ENCODE data around the gene IL1RL2.

IL1RL2 gene

GRCh38 chr2:102240640-102241370 lies 54.0 kb downstream of the IL1RL2 start:
- FAIRE-seq = no peak

- no peak for FAIRE-seq
Measured at GRCh38 chr2:102241616-102242305, 54.9 kb downstream of the IL1RL2 start.

DNA sequence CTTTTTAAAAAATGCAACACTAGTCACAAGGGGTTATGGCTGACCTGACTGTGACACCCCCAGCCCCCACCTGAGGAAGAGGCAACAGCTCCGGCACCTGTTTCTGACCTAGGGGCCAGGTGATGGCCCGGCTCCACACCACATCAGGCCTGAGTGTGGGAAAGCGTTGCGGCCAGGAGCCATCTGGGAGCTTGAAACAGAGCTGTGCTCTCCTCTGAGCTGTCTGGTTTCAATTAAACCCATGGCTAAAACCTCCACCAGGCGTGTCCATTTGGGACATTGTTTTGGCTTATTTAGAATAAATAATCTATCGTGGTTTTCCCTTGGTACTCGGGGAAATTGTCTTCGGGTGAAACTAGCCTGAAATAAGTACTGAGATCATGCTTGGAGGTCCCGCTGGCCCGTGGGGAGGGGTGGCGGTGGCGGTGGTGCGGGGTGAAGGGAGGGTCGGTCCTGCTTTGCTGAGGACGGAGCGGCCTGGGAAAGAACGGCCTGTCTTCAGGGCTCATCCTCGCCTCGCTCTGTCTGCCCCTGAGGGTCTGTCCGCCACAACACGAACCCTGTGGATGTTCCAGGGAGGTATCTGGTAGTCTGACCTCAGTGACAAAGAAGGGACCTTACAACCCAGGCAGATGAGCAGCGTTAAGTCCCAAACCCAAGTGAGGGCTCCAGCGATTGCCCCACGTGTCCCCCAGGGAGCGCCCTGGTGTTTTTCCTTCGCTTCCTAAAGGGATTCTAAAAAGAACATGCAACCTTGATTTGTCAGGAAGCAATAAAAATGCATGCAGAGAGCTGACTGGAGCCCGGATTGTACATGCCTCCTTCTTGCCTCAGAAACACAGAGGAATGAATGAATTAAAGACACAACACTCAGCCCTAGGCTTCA lies 58.7 kb downstream of the IL1RL2 start:
- no peak for FAIRE-seq

- FAIRE-seq = no peak
Measured at GRCh38 chr2:102250278-102250821, 63.5 kb downstream of the IL1RL2 start.

DNA sequence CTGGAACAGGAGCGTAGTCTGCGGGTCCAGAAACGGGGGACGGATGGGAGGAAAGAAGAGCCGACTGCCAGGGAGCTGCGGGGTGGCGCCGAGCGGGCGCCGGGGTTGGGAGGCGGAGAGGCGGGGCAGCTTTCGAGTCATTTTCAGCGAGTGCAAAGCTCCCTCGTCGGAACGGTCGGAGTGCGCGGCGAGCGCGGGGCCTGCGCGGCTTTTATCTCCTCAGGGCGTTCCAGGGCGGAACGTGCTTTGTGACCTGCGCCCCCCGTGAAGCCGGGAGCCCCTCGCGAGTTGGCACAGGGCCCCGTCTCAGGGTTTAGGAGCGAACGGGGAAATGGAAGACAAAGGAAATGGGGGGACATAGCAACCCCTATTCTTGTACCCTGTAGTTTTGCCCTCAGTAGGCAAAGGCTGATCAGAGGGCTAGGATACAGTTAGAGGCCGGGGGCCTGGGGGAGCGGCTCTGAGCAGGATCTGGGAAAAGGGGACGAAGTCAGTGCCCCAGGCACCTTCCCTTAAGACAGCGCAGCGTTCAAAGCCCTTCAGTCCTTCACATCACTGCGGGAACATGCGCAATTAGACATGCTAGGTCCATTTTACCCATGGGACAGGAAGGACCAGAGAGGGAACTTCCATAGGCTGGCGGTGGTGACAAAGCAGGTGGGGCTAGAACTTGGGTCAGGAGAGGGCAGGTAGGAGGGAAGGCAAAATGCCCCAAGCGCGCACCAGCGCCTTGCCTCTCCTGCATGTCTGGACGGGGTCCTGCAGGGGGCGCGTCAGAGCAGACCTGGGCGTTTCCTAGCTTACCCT lies 64.4 kb downstream of the IL1RL2 start:
- FAIRE-seq = no peak

- FAIRE-seq = no peak
Measured at GRCh38 chr2:102251849-102252203, 65.0 kb downstream of the IL1RL2 start.

DNA sequence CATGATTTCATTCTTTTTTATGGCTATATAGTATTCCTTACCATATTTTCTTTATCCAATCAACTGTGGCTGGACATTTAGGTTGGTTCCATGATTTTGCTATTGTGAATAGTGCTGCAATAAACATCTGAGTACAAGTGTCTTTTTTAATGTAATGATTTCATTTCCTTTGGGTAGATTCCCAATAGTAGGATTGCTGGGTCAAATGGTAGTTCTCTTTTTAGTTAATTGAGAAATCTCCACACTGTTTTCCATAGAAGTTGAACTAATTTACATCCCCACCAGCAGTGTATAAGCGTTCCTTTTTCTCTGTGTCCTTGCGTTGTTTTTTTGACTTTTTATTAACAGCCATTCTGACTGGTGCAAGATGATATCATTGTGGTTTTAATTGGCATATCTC lies 65.4 kb downstream of the IL1RL2 start:
- no peak for FAIRE-seq

- FAIRE-seq = no peak
Measured at GRCh38 chr2:102253140-102253752, 66.4 kb downstream of the IL1RL2 start.

- no peak for FAIRE-seq
Measured at GRCh38 chr2:102253753-102254150, 66.9 kb downstream of the IL1RL2 start.

- FAIRE-seq = peak; percentile 69
Measured at GRCh38 chr2:102256276-102256675, 69.5 kb downstream of the IL1RL2 start.

DNA sequence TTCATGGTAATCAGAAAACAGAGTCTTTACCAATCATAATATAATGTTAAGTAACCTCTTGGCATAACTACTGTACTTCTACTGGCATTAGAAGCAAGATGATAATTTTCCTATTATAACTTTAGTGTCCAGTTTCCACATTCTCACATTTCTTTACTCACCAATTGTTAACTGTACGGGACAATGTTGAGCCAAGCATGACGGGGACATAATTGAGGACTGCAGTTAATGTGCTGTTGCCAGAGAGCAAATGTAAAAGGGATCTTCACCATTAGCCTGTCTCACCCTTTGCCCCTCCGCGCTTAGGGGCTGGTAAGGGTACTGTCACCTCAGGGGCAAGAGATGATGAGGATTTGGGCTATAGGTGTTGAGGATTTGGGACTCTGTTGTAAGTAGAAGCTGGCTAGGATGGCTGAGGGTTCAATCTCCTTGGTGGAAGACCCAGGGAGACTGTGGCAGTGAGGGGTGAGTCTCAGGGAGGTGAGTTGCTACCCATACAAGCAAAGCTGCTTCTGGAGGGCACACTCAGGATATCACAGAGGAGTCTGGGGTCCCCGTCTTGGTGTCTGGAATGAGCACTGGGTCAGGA lies 70.1 kb downstream of the IL1RL2 start:
- FAIRE-seq = no peak

- FAIRE-seq = no peak
Measured at GRCh38 chr2:102258025-102258385, 71.2 kb downstream of the IL1RL2 start.

DNA sequence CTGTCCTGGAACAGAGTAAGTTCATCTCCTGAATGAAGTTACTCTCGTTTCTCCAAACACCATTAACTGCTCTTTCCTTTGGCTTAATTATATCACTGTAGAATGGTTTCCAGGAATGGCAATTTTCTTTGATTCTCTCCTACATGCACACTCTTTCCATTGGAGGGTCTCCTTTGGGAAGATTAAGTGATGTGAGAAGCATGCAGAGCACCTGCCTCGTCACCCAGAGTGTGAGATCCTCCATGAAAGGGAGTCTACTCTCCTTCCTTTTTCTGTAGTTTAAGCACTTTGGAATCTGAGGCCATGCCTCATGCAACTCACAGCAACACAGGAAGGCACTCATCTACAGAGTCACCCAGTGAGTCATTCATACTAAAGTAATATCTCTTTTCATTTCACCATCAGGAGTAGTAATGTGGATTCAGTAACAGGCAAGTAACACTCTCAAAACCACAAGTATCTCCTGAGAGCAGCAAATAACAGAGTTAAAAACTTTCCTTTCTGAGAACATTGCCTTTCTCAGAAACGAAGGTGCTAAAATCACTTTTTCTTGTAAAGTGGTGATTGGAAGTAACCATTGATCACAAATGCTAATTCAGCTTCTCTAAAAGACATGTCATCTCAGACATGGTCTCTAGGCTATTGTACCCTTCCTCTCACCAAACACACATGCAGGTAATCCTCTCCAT lies 71.7 kb downstream of the IL1RL2 start:
- FAIRE-seq = no peak

DNA sequence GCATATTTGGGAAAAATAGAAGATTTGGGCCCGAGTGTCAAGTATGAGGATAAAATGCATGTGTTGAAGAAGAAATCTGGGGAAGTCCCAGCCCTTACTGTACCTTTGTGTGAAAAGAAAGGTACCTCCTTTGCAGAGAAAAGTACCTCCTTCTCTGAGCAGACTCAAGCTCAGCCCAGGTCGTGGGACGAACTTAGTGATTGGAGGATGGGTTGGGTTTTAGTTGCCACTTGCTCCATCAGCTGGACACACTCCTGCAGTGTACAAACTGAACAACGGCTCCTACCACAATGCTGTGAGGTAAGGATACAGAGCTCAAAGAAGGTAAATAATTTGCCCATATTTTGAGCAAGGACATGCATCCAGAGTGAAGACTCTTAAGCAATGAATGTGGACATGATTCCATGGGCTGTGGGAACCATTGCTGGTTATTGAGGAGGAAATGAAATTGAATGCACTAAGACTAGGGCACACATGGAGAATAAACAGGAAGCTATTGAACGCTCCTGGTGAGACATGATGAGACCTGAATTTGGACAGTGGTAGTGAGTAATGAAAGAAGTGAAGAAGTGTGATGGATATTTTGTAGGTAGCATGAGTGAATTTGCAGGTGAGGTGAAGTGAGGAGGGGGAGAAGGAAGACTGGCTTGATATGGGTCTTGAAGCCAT lies 74.8 kb downstream of the IL1RL2 start:
- FAIRE-seq = no peak

DNA sequence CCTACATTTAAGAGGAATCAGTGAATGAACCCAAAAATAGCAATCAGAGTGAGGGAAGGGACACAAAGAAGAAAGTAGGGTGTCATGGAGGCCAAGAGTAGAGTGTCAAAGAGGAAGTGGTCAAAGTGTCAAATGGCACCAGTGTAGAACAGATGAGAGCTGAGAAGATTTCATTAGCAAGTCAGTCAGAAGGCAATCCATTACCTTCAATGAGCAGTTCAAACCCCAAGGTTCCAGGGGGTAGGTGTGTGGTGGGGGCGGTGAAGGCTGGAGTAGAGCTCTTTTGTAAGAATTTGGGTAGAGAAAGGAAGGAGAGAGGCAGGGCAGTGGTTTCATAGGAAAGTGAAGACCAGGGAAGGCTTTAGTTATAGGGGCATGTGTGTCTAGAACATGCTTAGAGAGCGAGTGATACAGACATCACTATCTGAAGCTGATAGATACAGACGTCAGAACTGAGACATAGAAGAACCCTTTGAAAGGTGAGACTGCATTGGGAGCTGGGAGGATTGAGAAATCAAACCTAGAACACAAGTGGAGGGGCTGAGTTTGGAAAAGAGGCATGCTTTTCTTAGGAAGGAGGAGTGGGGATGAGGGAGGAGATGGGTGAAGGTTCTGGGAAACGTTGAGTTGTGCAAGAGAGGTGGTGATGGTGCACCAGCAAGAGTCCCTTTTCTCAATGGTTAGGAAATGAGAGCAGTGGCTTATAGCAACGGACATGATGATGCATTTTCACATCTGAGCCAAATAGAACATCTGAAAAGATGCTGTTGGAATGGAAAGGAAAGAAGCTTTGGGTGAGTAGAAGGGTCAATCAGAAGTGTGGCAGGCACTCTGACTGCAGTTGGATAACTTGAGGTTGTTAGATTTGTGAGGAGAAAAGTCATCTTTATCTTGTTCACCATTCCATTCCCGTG lies 75.7 kb downstream of the IL1RL2 start:
- FAIRE-seq = no peak

GRCh38 chr2:102264952-102265351 lies 78.1 kb downstream of the IL1RL2 start:
- FAIRE-seq = no peak

DNA sequence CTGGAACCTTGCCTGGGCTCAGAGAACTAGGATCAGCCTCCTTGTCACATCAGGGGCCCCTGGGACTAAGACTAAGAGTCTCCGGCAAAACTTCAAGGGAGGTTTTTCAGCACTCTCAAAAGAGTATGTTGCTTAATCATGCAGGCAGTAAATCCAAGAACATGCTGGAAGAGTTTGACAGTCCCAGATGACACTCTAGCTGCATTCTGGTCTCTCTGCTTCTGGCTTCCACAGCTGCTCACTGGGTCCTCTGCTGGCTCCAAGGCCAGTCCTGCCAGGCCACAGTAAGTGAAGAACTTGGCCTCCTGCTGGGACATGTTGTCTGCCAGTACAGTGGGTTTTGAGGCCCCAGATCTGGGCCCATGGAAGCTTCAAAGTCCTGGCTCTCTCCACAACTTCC lies 79.4 kb downstream of the IL1RL2 start:
- FAIRE-seq = no peak

DNA sequence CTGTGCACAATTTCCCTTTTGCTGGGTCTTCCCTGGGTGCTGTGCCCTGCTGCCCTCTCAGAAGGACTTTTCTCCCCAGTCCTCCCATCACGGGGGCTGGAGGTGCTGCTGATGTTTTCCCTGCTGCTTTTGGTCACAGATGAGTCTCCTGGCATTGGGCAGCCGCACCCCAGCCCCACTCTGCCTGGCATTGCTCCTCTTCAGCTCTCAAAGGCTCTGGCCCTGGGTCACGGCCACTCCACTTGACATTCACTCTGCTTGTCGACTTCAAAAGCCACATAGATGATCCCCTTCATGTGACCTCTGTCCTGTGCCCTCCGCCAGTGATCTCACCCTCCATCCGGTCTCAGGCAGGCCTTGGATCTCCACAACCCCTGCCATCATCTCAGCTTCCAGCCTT lies 81.0 kb downstream of the IL1RL2 start:
- no peak for FAIRE-seq

- FAIRE-seq = no peak
Measured at GRCh38 chr2:102268510-102269199, 81.8 kb downstream of the IL1RL2 start.

Measured in colon (tissue), 2 donors.